Activated CD4-positive, CD25-positive, alpha-beta regulatory T cell treated with anti-CD3 and anti-CD28 coated beads, Interleukin-2, amount 50 U/mL, for 16 hours (primary cell): ENCODE data around the gene TMEM8B.

Experiments used
- DNase-seq: peaks from one replicate; pipeline ENCODE4 v3.0.0-alpha.2; 2020; ENCODE audit warnings: low read depth, low spot score

TMEM8B gene

GRCh38 chr9:35829084-35829763, at the start of gene TMEM8B:
Gene TMEM8B (plus strand): TSS chr9:35829228. CDS start chr9:35829448, 220 bp downstream.
- peak; percentile 85 for DNase-seq

- no peak for DNase-seq
Measured at GRCh38 chr9:35781066-35781465, 48.0 kb upstream of the TMEM8B start.

- DNase-seq, result no peak
Measured at GRCh38 chr9:35783418-35783817, 45.6 kb upstream of the TMEM8B start.

GRCh38 chr9:35789541-35789940, 39.5 kb upstream of the TMEM8B start:
- DNase-seq, result no peak

- no peak for DNase-seq
Measured at GRCh38 chr9:35790025-35790384, 39.0 kb upstream of the TMEM8B start.

GRCh38 chr9:35790385-35791296, 38.4 kb upstream of the TMEM8B start:
- peak; percentile 40 for DNase-seq

- DNase-seq, result no peak
Measured at GRCh38 chr9:35791297-35791921, 37.6 kb upstream of the TMEM8B start, which contains the start of gene NPR2. Gene NPR2 (plus strand): TSS chr9:35791591. CDS start chr9:35792409, 818 bp downstream.

- no peak for DNase-seq
Measured at GRCh38 chr9:35792024-35792813, 36.8 kb upstream of the TMEM8B start.

- DNase-seq, result no peak
Measured at GRCh38 chr9:35792826-35793225, 36.2 kb upstream of the TMEM8B start.

GRCh38 chr9:35793461-35793860, 35.6 kb upstream of the TMEM8B start:
- no peak for DNase-seq

GRCh38 chr9:35795695-35796094, 33.3 kb upstream of the TMEM8B start:
- DNase-seq, result no peak

- DNase-seq, result no peak
Measured at GRCh38 chr9:35797311-35798109, 31.5 kb upstream of the TMEM8B start.

GRCh38 chr9:35798658-35799374, 30.2 kb upstream of the TMEM8B start:
- DNase-seq, result no peak

- no peak for DNase-seq
Measured at GRCh38 chr9:35800530-35800929, 28.5 kb upstream of the TMEM8B start.

GRCh38 chr9:35801328-35802128, 27.5 kb upstream of the TMEM8B start:
- no peak for DNase-seq

- DNase-seq, result no peak
Measured at GRCh38 chr9:35806101-35806500, 22.9 kb upstream of the TMEM8B start.

GRCh38 chr9:35808433-35808832, 20.6 kb upstream of the TMEM8B start:
- DNase-seq, result no peak

GRCh38 chr9:35810122-35810521, 18.9 kb upstream of the TMEM8B start:
- DNase-seq, result no peak

GRCh38 chr9:35811381-35812024, 17.5 kb upstream of the TMEM8B start:
- DNase-seq, result no peak
